ENCODE data around the gene GRB7. TPM values are rescaled to one million over a fixed set of nuclear protein-coding genes. Genes with fewer than 3 reads are reported as not detected.

Gene GRB7
- total and polyA plus RNA-seq, 2 donors (not counting 3 experiments of a cell fraction or from before 2014, with no cell fraction given) = 0.04 TPM; not detected in 1

DNA sequence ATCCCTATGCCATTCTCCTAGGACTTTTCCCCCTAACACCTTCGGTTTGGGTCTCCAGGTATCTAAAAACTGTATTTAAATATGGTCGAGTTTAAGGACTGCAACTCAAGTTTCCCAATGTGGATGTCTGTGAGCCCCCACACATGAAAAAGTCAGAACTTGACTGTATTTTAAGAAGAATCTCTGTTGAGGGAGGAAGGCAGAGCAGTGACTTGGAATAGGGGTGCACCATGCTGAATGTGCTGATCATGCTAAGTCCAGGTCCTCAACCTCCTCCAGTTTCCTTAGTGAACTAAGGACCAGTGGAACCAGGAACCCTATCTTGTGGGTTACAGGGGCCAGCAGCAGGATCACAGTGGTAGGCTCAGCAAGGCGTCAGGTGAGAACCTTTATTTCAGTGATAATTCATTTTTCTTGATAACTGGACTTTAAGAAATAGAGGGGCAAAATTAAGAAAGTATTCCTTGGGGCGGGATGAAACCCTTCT lies 19.5 kb downstream of the GRB7 start:
- POLR2A ChIA-PET = no interaction called here
- no peak for TF ChIP-seq MAX (IDR thresholded peaks at IDR 0.05; ENCODE audit: insufficient read depth, insufficient read length)
- TF ChIP-seq FOS (IDR thresholded peaks at IDR 0.05; ENCODE audit: borderline replicate concordance, insufficient read depth, low read length) = no peak
- TF ChIP-seq MYC (IDR thresholded peaks at IDR 0.05; ENCODE audit: low read depth, low read length) = no peak
- no peak for TF ChIP-seq POLR2A (IDR thresholded peaks at IDR 0.05; ENCODE audit: low read depth, low read length)
- no peak for TF ChIP-seq POLR2AphosphoS5 (IDR thresholded peaks at IDR 0.05; ENCODE audit: insufficient read depth, low read depth, low read length)
- TF ChIP-seq, protein P1, sequence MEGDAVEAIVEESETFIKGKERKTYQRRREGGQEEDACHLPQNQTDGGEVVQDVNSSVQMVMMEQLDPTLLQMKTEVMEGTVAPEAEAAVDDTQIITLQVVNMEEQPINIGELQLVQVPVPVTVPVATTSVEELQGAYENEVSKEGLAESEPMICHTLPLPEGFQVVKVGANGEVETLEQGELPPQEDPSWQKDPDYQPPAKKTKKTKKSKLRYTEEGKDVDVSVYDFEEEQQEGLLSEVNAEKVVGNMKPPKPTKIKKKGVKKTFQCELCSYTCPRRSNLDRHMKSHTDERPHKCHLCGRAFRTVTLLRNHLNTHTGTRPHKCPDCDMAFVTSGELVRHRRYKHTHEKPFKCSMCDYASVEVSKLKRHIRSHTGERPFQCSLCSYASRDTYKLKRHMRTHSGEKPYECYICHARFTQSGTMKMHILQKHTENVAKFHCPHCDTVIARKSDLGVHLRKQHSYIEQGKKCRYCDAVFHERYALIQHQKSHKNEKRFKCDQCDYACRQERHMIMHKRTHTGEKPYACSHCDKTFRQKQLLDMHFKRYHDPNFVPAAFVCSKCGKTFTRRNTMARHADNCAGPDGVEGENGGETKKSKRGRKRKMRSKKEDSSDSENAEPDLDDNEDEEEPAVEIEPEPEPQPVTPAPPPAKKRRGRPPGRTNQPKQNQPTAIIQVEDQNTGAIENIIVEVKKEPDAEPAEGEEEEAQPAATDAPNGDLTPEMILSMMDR (IDR thresholded peaks at IDR 0.05; ENCODE audit: extremely low read depth in 1 of 2, insufficient read depth in 1 of 2, low read depth in 1 of 2, low read length in 2 of 2) = no peak
- TF ChIP-seq EZH2 (IDR thresholded peaks at IDR 0.05; ENCODE audit: borderline replicate concordance, low read depth, low read length, severe bottlenecking) = no peak
- TF ChIP-seq JUN (IDR thresholded peaks at IDR 0.05; ENCODE audit: borderline replicate concordance, insufficient read depth, insufficient read length, low read depth) = no peak
- TF ChIP-seq GATA2 (IDR thresholded peaks at IDR 0.05; ENCODE audit: insufficient read depth, insufficient read length, low read depth, low read length) = no peak
- Histone ChIP-seq H3K9me3 (replicated peaks; ENCODE audit: control insufficient read depth, insufficient read depth, low read length) (no peaks in the 10 kb centered on the region), H3K4me1 (ENCODE audit: control insufficient read depth, extremely low read depth, insufficient read depth, low read length) (peaks cover 9% of the 10 kb centered on the region), H3K36me3 (ENCODE audit: control insufficient read depth in 2 of 2, extremely low read depth in 1 of 2, insufficient read depth in 2 of 2, low read length in 2 of 2) (no peaks in the 10 kb centered on the region), H3K27ac (ENCODE audit: insufficient read depth, low read depth, low read length) (no peak overlapping the region), H3K27me3 (ENCODE audit: control insufficient read depth in 2 of 2, insufficient read depth in 2 of 2, low read length in 2 of 2) (peaks cover 11 to 20% of the 10 kb centered on the region in 2 experiments), H3K4me3 (replicated peaks in 1 of 3; ENCODE audit: insufficient read depth in 1 of 3, low read depth in 1 of 3, low read length in 3 of 3) (no peak overlapping the region), H3K9ac (replicated peaks; ENCODE audit: extremely low read depth, insufficient read depth, low read length) (no peak overlapping the region), H2AFZ (ENCODE audit: low read depth, low read length) (no peak overlapping the region), H3K4me2 (ENCODE audit: insufficient read depth, low read length) (no peak overlapping the region), H3K9me1 (replicated peaks; ENCODE audit: control insufficient read depth, extremely low read depth, insufficient read depth, low read length) (no peaks in the 10 kb centered on the region), H4K20me1 (replicated peaks; ENCODE audit: control insufficient read depth, extremely low read depth, insufficient read depth, low read length) (no peaks in the 10 kb centered on the region), H3K79me2 (ENCODE audit: control insufficient read depth, insufficient read depth, low read length) (no peaks in the 10 kb centered on the region)
- intact Hi-C loops (cut with micrococcal nuclease) (no loop called here), dilution Hi-C loops (cut with MboI; ENCODE audit: extremely low pct_ligation_motif_present, low sequenced_read_pairs) (no loop called here)
- DNase-seq (ENCODE audit: low read depth, low spot score) = no peak
- FAIRE-seq = no peak
- BruUV-seq (replicated peaks) = no TSS peak
- CTCF ChIA-PET = interaction anchor here (4.9 kb wide), 1 partner anchor 137 kb away, joined by 84 read pairs; no protein-coding TSS in a partner anchor

All from endothelial cell of umbilical vein (primary cell).